ENCODE results near the gene COL2A1. TPM values are rescaled to one million over a fixed set of nuclear protein-coding genes. Genes with fewer than 3 reads are reported as not detected.

Gene COL2A1
- polyA plus RNA-seq (0.03 TPM in 1 of 3 replicates, not detected in the others), polyA minus RNA-seq (0.10 to 0.56 TPM in 2 of 3 replicates, not detected in the other)
- polyA plus RNA-seq (2011; ENCODE audit: low read depth): not detected
- polyA plus RNA-seq (2011; cell fraction: cytosol; rRNA removed): 0.01 and 0.03 TPM in 2 replicates
- polyA plus RNA-seq (2011; cell fraction: nucleus; rRNA removed): 0.03 TPM in 1 of 2 replicates, not detected in the other
- polyA plus RNA-seq (2012; ENCODE audit: low replicate concordance): 0.06 TPM in 2 replicates
- polyA minus RNA-seq (2011; cell fraction: cytosol; rRNA and poly(A)+ RNA removed): not detected
- polyA minus RNA-seq (2011; cell fraction: nucleus; rRNA and poly(A)+ RNA removed): not detected in 2 replicates

DNA sequence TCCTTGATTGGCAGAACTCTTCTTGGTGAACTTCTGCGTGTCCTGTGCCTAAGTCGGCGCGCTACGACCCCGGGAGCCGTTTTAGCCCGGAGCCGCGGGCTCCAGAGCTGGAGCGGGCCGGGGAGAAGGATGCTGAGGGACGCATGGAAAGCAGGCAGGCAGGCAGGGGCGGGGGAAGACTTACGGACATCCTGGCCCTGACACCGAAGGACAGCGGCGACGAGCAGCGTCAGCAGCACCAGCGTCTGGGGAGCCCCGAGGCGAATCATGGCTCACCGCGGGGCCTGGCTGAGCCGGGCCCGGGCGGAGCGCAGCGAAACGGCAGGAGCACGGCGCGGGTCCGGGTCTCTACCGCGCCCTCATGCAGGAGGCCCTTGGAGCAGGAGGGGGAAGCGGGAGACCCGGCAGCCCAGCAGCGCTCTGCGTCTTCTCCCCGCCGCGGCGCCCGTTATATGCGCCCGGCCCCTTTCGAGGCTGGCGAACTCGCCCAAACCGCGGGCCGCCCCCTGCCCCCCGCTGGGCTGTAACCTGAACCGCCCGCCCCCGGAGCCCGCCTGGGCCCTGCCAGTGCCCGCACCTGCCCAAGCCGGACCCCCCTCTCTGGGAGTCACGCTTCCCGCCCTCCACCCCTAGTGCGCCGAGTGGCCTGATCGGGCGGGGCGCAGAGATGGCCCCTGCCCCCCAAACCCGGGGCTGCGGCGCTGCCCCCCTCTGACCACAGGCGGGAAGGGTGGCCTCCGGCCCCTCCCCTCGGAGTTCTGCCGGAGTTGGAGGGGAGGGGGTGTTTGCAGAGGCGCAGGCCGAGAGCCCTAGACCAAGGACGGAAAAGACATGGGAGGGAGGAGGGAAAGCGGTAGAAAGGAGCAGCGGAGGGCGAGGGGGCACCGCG lies at the start of gene COL2A1:
Gene COL2A1 (minus strand): TSS at position 424 of the 889 bp plus-strand sequence. CDS start 155 bp downstream, at position 269.
- peaks cover 33% of the 10 kb centered on the region for H3K4me1 ChIP-seq (ENCODE audit: control insufficient read depth, extremely low read depth, insufficient read depth, low read length)
- H3K9me3 ChIP-seq (ENCODE audit: control insufficient read depth, low read depth, low read length): no peaks in the 10 kb centered on the region
- dilution Hi-C loops (cut with MboI; ENCODE audit: extremely low pct_ligation_motif_present, low sequenced_read_pairs): no loop called here
- TF ChIP-seq, protein P1, sequence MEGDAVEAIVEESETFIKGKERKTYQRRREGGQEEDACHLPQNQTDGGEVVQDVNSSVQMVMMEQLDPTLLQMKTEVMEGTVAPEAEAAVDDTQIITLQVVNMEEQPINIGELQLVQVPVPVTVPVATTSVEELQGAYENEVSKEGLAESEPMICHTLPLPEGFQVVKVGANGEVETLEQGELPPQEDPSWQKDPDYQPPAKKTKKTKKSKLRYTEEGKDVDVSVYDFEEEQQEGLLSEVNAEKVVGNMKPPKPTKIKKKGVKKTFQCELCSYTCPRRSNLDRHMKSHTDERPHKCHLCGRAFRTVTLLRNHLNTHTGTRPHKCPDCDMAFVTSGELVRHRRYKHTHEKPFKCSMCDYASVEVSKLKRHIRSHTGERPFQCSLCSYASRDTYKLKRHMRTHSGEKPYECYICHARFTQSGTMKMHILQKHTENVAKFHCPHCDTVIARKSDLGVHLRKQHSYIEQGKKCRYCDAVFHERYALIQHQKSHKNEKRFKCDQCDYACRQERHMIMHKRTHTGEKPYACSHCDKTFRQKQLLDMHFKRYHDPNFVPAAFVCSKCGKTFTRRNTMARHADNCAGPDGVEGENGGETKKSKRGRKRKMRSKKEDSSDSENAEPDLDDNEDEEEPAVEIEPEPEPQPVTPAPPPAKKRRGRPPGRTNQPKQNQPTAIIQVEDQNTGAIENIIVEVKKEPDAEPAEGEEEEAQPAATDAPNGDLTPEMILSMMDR (optimal IDR thresholded peaks at IDR 0.05 in 1 of 3, IDR thresholded peaks at IDR 0.05 in 1 of 3, conservative IDR thresholded peaks at IDR 0.05 in 1 of 3; ENCODE audit: extremely low read depth in 1 of 3, insufficient read depth in 2 of 3, low read length in 3 of 3): no peak
- peak; percentile 68 for TF ChIP-seq EZH2 (IDR thresholded peaks at IDR 0.05; ENCODE audit: low read length)
- DNase-seq (ENCODE audit: low read depth, low spot score) (no peak), FAIRE-seq (no peak)
- no peaks in the 10 kb centered on the region for H4K20me1 ChIP-seq (ENCODE audit: control insufficient read depth, extremely low read depth, insufficient read depth, low read length)
- H2AFZ ChIP-seq (ENCODE audit: control insufficient read depth, low read length): peak within 1 kb of the TSS; percentile 10
- H3K4me3 ChIP-seq (ENCODE audit: control insufficient read depth in 2 of 3, extremely low read depth in 1 of 3, insufficient read depth in 2 of 3, low read depth in 1 of 3, low read length in 3 of 3): peak within 1 kb of the TSS in 2 of 3 experiments; percentile 13 to 51
- H3K36me3 ChIP-seq (ENCODE audit: control insufficient read depth in 2 of 2, extremely low read depth in 1 of 2, insufficient read depth in 2 of 2, low read length in 2 of 2): no peaks in the 10 kb centered on the region
- peaks cover 48% of the 10 kb centered on the region for H3K27me3 ChIP-seq (ENCODE audit: control insufficient read depth, extremely low read depth, insufficient read depth, low read length)
- H3K27ac ChIP-seq (ENCODE audit: control insufficient read depth, insufficient read depth, low read length): no peak within 1 kb of the TSS
- no peaks in the 10 kb centered on the region for H3K9me1 ChIP-seq (ENCODE audit: control insufficient read depth, extremely low read depth, insufficient read depth, low read length)
- no peak within 1 kb of the TSS for H3K9ac ChIP-seq (ENCODE audit: control insufficient read depth, extremely low read depth, insufficient read depth, low read length)
- no peaks in the 10 kb centered on the region for H3K79me2 ChIP-seq (ENCODE audit: control insufficient read depth, insufficient read depth, low read length)
- peak within 1 kb of the TSS; percentile 100 for H3K4me2 ChIP-seq (ENCODE audit: control insufficient read depth, extremely low read depth, insufficient read depth, low read depth, low read length)

DNA sequence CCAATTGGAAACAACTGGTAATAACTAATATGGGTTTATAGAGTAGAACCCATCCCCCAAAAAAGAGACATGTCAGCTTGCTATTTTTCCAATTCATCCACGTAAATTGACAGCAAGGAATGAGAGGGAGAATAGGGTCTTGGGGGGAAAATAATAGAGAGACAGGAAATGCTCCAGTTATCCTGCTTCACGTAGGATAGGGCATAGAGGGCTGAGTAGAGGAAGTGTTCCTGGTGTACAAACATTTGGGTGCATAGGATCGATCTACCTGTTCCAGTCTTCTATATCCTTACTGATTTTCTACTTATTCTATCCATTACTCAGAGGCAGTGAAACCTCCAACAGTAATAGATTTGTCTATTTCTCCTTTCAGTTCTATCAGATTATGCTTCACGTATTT lies 49.6 kb upstream of the COL2A1 start:
- H4K20me1 ChIP-seq (ENCODE audit: control insufficient read depth, extremely low read depth, insufficient read depth, low read length): no peaks in the 10 kb centered on the region
- H3K4me2 ChIP-seq (ENCODE audit: control insufficient read depth, extremely low read depth, insufficient read depth, low read depth, low read length): no peak overlapping the region
- TF ChIP-seq, protein P1 (optimal IDR thresholded peaks at IDR 0.05 in 1 of 3, IDR thresholded peaks at IDR 0.05 in 1 of 3, conservative IDR thresholded peaks at IDR 0.05 in 1 of 3; ENCODE audit: extremely low read depth in 1 of 3, insufficient read depth in 2 of 3, low read length in 3 of 3): no peak
- no peak for TF ChIP-seq EZH2 (IDR thresholded peaks at IDR 0.05; ENCODE audit: low read length)
- no peaks in the 10 kb centered on the region for H3K27me3 ChIP-seq (ENCODE audit: control insufficient read depth, extremely low read depth, insufficient read depth, low read length)
- H3K9ac ChIP-seq (ENCODE audit: control insufficient read depth, extremely low read depth, insufficient read depth, low read length): no peak overlapping the region
- no peaks in the 10 kb centered on the region for H3K79me2 ChIP-seq (ENCODE audit: control insufficient read depth, insufficient read depth, low read length)
- no peaks in the 10 kb centered on the region for H3K9me1 ChIP-seq (ENCODE audit: control insufficient read depth, extremely low read depth, insufficient read depth, low read length)
- FAIRE-seq: no peak
- dilution Hi-C loops (cut with MboI; ENCODE audit: extremely low pct_ligation_motif_present, low sequenced_read_pairs): no loop called here
- DNase-seq (ENCODE audit: low read depth, low spot score): no peak
- H3K9me3 ChIP-seq (ENCODE audit: control insufficient read depth, low read depth, low read length): no peaks in the 10 kb centered on the region
- H2AFZ ChIP-seq (ENCODE audit: control insufficient read depth, low read length): no peak overlapping the region
- no peak overlapping the region for H3K4me3 ChIP-seq (ENCODE audit: control insufficient read depth in 2 of 3, extremely low read depth in 1 of 3, insufficient read depth in 2 of 3, low read depth in 1 of 3, low read length in 3 of 3)
- no peaks in the 10 kb centered on the region for H3K4me1 ChIP-seq (ENCODE audit: control insufficient read depth, extremely low read depth, insufficient read depth, low read length)
- H3K36me3 ChIP-seq (ENCODE audit: control insufficient read depth in 2 of 2, extremely low read depth in 1 of 2, insufficient read depth in 2 of 2, low read length in 2 of 2): no peaks in the 10 kb centered on the region
- no peak overlapping the region for H3K27ac ChIP-seq (ENCODE audit: control insufficient read depth, insufficient read depth, low read length)

Data from keratinocyte (primary cell).